Skin epidermis (tissue), 12 donors: ENCODE measurements around the gene POU2AF1.
"Not testable (repeated sequence)": the region's sequence is repeated elsewhere in the genome, so short reads cannot be mapped to it uniquely, and the experiment has no call there.

Experiments
- H3K27ac ChIP-seq, 21 experiments: fragments of 200-600 bp; sonication (generic) in 11 of 21; one replicate each; pipeline ENCODE4 v1.5.0; 2020; ENCODE audit warnings: mild to moderate bottlenecking in 3 of 21, inconsistent platforms in 2 of 21, moderate library complexity in 2 of 21
- H3K4me3 ChIP-seq, 7 experiments: fragments of 200-600 bp; sonication (generic) in 2 of 7; one replicate each; pipeline ENCODE4 v1.5.0; 2020; ENCODE audit warnings: inconsistent platforms in 2 of 7, mild to moderate bottlenecking in 2 of 7, moderate library complexity in 1 of 7

POU2AF1 gene

DNA sequence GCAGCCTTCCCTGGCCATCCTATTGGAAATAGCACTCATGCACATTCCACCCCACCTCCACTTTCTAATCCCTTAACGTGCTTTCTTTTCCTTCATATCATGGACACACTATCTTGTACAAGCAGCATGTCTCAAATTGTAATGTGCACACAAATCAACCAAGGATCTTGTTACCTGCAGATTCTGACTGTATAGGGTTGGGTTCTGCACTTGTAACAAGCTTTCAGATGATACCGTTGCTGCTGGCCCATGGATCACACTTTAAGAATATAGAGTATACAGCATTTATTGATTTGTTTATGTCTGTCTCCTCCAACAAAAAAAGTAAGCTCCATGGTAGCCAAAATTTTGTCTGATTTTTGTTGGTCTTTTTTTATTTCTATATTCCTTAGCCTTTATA lies 32.4 kb upstream of the POU2AF1 start:
- Histone ChIP-seq H3K4me3 (no peak overlapping the region), H3K27ac (no peak overlapping the region)

DNA sequence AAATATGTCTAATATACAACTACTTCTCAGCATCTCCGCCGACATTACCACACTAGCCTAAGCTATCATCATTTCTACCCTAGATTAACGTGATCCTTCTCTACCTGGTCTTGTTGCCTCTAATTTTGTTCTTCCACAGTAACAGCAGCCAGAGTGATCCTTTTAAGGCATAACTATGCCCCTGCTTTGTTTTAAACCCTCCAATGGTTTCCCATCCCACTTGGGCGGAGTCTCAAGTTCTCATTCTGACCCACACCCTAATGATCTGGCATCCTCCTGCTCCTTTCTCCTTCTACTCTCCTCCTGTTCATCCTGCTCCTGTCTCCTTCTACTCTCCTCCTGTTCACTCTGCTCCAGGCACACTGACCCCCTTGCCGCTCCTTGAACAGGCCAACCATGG lies 31.9 kb upstream of the POU2AF1 start:
- Histone ChIP-seq H3K27ac (no peak overlapping the region), H3K4me3 (no peak overlapping the region)

DNA sequence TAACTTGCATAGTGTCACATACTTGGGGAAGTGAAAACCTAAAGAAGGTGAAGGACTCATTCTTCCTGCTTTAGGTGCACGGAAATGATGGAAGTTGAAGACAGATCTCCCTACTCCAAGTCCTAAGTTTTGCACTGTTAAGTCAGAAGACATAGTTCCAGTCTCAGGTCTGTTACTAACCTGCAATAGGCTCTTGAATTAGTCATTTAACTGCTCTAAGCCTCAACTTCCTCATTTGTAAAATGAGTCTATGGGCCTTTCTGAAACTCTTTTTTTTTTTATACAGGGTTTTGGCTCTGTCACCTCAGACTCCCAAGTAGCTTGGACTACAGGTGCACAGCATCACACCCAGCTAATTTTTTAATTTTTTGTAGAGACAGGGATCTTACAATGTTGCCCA lies 30.8 kb upstream of the POU2AF1 start:
- Histone ChIP-seq H3K4me3 (no peak overlapping the region), H3K27ac (no peak overlapping the region)

DNA sequence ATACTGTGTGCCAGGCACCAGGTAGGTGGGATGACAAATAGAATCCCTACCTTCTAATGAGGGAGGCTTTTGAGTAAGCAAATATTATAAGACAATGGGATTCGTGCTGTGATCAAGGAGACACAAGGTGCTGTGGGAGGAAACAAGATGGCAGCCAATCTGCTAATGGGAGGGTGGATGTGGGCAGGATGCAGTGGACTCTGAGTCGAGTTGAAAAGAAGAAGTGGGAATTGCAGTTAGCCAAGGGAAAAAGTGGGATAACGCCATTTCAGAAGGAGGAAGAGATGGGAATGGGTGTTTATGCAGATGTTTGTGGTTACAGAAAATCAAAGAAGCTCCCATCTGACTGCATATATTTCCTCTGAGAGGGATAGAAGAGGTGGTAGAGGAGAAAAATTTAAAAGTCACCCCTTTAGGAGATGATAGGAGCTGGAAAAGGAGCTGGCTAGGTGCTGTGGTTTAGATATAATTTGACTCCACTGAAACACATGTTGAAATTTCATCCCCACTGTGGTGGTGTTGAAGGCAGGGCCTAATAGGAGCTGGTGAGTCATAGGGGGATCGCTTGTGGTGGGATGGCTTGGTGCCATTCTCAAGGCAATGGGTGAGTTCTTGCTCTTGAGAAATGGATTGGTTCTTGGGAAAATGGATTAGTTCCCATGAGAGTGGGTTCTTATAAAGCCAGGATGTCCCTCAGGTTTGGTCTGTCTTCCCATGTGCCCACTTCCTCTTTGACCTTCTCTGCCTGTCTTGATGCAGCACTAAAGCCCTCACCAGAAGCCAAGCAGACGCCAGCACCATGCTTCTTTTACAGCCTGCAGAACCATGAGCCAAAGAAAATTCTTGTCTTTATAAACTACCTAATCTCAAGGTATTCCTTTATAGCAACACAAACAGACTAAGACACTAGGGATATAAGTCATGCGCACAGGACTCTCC lies 30.0 kb upstream of the POU2AF1 start:
- H3K4me3 ChIP-seq: no peak overlapping the region
- H3K27ac ChIP-seq: no peak overlapping the region

DNA sequence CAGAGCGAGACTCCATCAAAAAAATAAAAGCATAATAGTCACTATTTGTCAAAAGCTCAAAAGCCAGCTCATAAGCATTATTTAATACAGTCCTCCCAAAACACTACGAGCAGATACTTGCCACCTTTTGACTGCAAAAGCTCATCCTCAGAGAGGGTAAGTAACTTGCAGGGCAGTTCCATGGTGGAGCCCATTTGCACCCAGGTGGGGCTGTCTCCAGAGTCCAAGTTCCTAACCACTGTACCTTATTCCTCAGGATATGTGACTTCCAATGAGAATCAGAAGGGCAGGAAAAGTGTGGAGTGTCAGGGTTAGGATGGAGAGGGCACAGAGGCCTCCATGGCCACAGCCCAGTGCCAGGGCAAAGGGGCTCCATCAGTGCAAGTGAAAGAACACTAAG lies 28.6 kb upstream of the POU2AF1 start:
- no peak overlapping the region for H3K27ac ChIP-seq
- H3K4me3 ChIP-seq: no peak overlapping the region

DNA sequence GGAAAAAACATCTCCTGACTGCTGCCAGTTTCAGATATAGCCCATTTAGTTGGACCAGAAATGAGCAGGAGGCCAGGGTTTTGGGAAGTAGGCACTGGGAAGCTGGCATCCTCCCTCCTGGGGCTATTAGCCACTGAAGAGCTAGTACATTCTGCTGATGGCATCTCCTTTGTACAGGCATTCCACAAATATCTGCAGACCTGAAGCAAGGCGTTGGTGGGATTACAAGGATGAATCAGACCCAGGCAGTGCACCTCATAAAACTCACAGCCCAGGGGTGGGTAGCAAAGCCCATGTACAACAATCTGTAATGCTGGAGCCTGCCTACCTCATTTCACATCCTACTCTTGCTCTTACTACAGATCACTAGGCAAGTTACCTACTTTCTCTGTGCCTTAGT lies 27.5 kb upstream of the POU2AF1 start:
- Histone ChIP-seq H3K27ac (no peak overlapping the region), H3K4me3 (no peak overlapping the region)

DNA sequence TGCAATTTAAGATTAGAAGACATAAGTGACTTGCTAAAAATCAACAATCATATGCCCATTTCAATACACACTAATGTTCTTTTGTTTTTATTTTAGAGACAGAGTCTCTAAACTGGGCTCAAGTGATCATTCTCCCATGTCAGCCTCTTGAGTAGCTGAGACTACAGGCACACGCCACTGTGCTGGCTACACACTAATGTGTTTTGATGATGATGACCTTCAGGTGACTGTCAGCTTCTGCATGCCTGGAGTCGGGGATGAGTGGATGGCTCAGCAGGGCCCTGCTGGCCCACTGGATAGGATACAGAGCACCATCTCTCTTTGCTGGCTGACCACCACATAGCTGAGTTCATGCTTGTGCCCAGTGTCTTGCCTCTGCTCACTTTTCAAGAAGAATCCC lies 27.0 kb upstream of the POU2AF1 start:
- no peak overlapping the region for H3K4me3 ChIP-seq
- no peak overlapping the region for H3K27ac ChIP-seq

DNA sequence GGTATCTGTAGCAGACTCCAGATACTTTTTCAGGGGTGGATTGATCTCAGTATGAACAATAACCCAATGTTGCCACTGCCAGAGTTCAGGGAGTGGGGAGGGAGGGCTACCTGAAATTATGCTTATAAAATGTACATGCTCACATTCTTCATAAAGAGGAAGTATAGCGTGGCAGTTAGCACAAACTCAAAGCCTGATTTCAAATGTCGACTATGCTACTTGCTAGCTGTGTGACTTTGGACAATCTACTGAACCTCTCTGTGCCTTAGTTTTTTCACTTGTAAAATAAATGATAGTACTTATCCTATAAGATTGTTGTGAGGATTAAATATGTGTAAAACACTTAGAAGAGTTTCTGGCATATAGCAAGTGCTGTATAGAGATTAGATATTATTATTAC lies 26.5 kb upstream of the POU2AF1 start:
- Histone ChIP-seq H3K4me3 (no peak overlapping the region), H3K27ac (no peak overlapping the region)

DNA sequence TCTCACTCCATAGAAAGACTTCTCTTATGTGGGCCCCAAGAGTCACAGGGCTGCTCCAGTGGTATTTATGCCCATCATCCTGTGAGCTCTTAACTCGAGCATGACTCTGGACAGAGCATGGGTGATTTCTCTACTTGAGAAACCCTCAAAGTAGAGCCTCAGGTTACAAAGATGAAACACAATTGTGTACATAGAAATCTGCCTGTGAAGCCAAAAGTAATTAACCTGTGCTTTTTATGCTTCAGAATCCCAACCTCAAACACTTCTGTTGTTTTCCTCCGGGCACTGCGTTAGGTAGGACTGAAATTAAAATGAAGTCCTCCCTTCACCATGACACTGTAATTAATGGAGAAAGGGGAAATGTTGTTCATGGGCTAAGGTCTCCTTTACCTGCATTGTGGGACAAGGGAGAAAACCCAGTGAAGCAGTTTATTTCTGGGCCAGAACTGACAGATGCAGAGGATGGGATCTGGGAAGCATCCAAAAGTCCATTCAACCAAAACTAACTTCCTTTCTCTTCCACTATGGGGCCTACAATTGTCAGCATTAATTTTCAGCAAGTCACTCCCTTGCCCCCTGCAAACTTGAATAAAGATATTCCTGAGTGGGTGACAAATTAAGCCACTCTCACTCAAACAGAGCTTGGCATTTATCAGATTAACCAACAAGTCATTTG lies 24.1 kb upstream of the POU2AF1 start:
- no peak overlapping the region for H3K27ac ChIP-seq
- no peak overlapping the region for H3K4me3 ChIP-seq

DNA sequence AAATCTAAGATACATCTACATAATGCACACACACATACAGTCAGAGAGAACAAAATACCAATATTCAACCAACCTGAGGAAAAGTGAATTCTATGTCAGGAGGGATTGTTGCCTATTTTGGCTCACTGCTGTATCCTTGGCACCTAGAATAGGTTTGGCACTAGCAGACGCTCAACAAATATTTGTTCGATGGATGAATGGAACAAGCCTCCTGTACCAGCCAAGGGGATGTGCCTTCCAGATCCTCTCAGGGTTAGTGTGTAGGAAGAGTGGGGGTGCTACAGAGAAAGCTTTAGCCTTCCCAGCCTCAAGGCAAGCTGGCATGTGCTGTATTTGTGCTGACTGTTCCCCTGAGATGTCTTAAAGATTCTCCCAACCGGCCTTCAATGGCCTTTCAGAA lies 23.3 kb upstream of the POU2AF1 start:
- H3K4me3 ChIP-seq: no peak overlapping the region
- no peak overlapping the region for H3K27ac ChIP-seq

DNA sequence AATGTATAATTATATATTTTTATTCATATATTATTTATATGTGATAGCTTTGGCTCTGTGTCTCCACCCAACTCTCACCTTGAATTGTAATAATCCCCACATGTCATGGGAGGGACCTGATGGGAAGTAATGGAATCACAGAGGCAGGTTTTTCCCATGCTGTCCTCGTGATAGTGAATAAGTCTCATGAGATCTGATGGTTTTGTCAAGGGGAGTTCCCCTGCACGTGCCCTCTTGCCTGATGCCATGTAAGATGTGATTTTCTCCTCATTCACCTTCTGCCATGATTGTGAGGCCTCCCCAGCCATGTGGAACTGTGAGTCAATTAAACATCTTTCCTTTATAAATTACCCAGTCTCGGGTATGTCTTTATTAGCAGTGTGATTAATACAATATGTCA lies 22.9 kb upstream of the POU2AF1 start:
- H3K4me3 ChIP-seq, H3K27ac ChIP-seq: not testable (repeated sequence)

DNA sequence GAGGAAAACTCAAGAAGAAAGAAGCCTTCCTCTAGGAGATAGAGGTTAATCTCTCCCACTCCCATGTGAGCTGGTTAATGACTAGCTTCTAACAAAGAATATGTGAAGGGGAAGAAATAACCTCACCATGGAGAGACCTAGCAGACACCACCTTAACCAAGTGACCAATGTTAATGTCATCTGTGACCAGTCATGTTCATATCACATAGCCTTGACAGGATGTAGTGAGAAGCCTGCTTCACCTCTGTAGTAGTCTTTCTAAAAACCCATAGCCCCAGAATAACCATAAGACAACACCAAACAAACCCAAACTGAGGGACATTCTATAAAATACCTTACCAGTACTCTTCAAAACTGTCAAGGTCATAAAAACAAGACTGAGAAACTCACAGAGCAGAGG lies 21.5 kb upstream of the POU2AF1 start:
- H3K4me3 ChIP-seq: no peak overlapping the region
- no peak overlapping the region for H3K27ac ChIP-seq

DNA sequence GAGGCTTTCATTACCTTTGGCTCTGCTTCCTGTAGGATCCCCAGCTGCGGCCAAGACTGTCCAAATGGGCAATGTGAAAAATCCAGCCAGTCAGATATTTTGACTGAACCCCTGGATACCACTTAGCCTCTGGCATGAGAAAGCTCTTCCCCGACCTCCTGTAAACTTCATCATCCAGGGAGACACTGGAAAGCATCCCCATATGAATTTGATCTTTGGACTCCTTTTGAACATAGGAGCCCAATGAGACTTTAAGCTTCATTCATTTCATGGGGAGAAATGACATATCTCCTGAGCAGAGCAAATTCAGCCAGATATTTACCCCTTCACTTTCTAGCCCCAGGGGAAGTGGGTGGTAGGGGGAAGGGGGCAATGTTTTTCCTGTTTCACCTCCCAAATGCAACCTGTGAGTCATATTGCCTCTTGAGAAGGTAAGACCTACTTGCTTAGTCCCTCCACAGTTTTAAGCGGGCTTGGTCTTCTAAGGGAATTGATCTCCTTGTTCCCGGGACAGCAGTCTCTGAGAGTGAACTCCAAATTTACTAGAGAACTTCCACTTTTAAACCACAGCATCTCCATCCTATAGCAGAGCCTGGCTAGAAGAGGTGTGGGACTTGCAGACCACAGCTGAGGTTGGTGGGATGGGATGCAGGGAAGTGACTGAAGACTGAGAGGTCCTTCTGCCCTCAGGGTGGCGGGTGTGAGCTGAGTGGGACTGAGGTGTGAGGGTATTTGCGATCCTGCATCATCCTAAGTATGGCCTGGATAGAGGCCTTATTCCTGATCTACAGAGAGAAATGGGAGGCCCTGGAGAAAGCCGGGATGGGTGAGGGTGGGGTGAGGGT lies 20.3 kb upstream of the POU2AF1 start:
- Histone ChIP-seq H3K27ac (no peak overlapping the region), H3K4me3 (no peak overlapping the region)

DNA sequence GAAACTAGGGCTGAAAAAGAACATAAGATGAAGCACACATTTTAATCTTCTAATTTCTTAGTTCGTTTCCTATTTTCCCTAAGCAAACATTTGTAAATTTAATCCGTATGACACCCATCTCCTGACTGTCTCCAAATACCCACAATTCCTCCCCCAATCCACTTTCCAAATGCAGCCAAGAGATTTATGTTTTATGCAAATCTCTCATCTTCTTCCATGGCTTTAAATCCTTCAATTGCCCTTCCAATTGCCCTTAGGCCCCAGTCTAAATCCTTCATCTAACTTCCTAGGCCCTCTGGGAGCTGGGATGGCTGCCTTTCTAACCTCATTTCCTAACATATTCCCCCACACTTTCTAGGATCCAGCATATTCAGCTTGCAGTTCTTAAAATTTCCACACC lies 18.0 kb upstream of the POU2AF1 start:
- H3K4me3 ChIP-seq: no peak overlapping the region

DNA sequence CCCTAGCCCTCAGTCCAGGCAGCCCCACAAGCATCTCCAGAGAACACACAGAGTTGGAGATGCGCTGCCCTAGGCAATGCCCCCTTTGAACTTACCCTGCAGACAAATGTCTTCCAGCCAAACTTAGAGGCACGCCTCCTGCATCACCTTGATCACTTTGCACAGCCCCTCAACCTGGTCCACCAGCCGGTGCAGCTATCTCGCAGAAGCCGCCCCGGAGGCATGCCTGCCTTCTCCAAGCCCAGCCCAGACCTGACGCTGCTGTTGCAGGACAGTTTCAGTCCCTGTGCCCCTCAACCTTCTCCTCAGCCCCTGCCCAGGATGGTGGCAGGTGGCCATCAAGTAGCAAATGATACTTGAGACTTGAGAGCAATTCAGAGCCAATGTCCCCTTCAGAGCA lies 16.7 kb upstream of the POU2AF1 start:
- Histone ChIP-seq H3K4me3 (no peak overlapping the region), H3K27ac (no peak overlapping the region)

More for the DNA sequence above, 18.0 kb upstream of the POU2AF1 start:
- H3K27ac ChIP-seq: no peak overlapping the region

DNA sequence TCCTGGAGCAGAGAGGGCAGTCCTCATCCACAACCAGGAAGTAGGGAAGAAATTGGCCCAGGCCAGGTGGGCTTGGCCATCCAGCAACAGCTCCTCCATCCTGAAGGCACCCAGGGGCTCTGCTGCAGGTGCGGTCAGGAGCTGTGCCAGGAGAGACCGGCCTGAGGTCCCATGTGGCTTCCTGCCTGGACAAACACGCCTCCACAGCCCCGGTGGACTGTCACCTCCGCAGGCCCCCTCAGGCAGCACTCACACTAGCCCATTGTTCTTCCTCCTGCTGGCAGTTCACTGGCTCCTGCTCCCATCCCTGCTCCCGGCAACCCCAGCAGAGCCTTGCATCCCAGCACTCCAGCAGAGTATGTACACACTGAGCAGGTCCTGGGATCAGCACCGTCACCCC lies 16.0 kb upstream of the POU2AF1 start:
- H3K27ac ChIP-seq: no peak overlapping the region

DNA sequence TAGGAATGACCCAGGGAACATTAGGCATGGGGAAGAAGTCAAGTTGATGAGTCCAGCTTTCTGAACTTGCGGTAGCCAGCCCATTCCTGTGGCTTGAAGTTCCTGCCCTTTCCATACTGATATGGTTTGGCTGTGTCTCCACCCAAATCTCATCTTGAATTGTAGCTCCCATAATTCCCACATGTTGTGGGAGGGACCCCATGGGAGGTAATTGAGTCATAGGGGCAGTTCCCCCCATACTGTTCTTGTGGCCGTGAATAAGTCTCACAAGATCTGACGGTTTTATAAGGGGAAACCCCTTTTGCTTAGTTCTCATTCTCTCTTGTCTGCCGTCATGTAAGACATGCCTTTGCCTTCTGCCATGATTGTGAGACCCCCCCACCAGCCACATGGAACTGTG lies 15.1 kb upstream of the POU2AF1 start:
- not testable (repeated sequence) for H3K4me3 ChIP-seq, H3K27ac ChIP-seq

More for the DNA sequence above, 16.0 kb upstream of the POU2AF1 start:
- no peak overlapping the region for H3K4me3 ChIP-seq

DNA sequence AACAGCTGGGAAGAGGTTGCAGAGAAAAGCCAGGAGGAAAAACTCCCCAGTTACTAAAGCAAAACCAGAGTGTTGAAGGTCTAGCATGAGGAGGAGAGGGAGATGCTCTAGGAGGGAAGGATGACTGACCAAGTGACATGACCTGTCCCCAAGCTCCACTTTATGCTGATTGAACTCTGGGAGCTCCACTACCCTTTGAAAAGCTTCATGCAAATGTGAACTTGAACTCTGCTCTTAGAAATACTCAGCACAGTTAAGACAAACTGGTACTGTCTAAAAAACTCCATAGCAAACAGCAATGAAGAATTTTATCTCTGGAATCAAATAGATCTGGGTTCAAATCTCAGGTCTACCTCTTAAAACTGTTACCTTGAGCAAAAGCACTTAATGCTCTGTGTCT lies 14.5 kb upstream of the POU2AF1 start:
- H3K4me3 ChIP-seq: no peak overlapping the region

DNA sequence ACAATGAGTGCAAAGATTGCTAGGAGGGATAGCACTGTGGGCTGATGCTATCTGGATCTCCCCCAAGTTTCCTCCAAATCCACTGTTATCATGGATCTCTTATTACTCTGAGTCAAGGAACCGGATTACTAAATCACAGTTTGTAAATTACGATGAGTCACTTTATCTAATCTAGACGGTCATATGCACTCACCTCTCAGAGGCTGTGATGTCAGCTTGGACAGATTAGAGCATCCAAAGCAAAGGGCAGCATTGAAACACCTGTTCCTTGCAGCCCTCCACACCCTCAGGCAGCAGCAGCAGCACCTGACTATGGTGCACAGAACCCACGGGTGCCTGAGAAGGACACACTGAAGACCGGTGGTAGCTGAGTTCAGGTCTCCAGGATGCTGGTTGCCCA lies 14.0 kb upstream of the POU2AF1 start:
- no peak overlapping the region for H3K27ac ChIP-seq
- no peak overlapping the region for H3K4me3 ChIP-seq

More for the DNA sequence above, 14.5 kb upstream of the POU2AF1 start:
- H3K27ac ChIP-seq: no peak overlapping the region

DNA sequence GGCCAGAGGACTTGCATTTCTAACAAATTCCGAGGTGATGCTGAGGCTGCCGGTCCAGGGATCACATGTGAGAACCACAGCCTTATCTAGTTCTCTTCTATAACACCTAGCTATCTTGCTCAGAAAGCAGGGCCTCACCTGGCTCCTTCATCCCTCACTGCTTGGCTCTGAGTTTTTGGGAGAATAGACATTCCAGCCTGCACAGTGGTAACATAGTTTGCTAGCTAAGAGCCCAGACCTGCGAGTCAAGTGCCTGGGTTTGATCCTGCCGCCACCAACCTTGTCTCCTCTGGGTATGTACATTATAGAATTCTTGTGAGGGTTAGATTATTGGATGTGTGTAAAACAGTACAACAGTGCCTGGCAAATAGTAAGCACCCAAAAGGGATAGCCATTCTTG lies 13.5 kb upstream of the POU2AF1 start:
- Histone ChIP-seq H3K4me3 (no peak overlapping the region), H3K27ac (no peak overlapping the region)
